Stomach (tissue), 9 donors: ENCODE results near the gene PPP1R3D. TPM values are rescaled to one million over a fixed set of nuclear protein-coding genes. Genes with fewer than 3 reads are reported as not detected.

ENCODE experiments used
- DNase-seq, 2 donors: peaks; one replicate each; pipeline versions ENCODE4 v3.0.0 to v3.0.0-alpha.2; 2013 to 2019
- H3K27ac ChIP-seq, 5 donors: fragments of 200-600 bp in 4 of 5; sonication (generic) in 4 of 5; one replicate each; pipeline ENCODE4 v1.5.1; 2013 to 2019; ENCODE audit warnings: mild to moderate bottlenecking in 1 of 5, moderate library complexity in 1 of 5
- H3K27me3 ChIP-seq, 3 donors: fragments of 200-600 bp; sonication (generic); one replicate each; pipeline ENCODE4 v1.5.1; 2017 to 2019; ENCODE audit warnings: mixed run types in 1 of 3
- H3K36me3 ChIP-seq, 4 donors: fragments of 200-600 bp; sonication (generic); 1 replicate in 3 of 4; 2 replicates in 1 of 4; pipeline ENCODE4 v1.5.1; 2016 to 2019
- H3K4me1 ChIP-seq, 4 donors: fragments of 200-600 bp; sonication (generic); one replicate each; pipeline ENCODE4 v1.5.1; 2016 to 2019
- H3K4me3 ChIP-seq, 4 donors: fragments of 200-600 bp; sonication (generic) in 3 of 4; one replicate each; pipeline ENCODE4 v1.5.1; 2016 to 2019; ENCODE audit warnings: mild to moderate bottlenecking in 1 of 4
- H3K9me3 ChIP-seq, 4 donors: fragments of 200-600 bp; sonication (generic); one replicate each; pipeline ENCODE4 v1.5.1; 2016 to 2019
- EP300 ChIP-seq: sonication (generic); formaldehyde crosslinking; IDR thresholded peaks from one replicate; pipeline ENCODE4 v1.6.1; 2017; ENCODE audit warnings: antibody characterized with exemption
- POLR2A ChIP-seq, 4 donors: fragments of 450-650 bp; IDR thresholded peaks; one replicate each; pipeline ENCODE4 v1.6.1; 2016; ENCODE audit warnings: antibody characterized with exemption in 4 of 4, control low read depth in 2 of 4, mild to moderate bottlenecking in 1 of 4, moderate library complexity in 1 of 4
- POLR2AphosphoS5 ChIP-seq, 3 donors: sonication (generic); formaldehyde crosslinking; IDR thresholded peaks; one replicate each; pipeline ENCODE4 v1.6.1; 2016; ENCODE audit warnings: antibody characterized with exemption in 3 of 3
- WGBS, 5 donors: extraction: QIAGEN DNeasy Blood & Tissue Kit in 3 of 5; methylation state at CpG; one replicate each; pipeline versions ENCODE4 v1.1.5 to v1.1.7; 2013 to 2018; 5-methylcytosine and 5-hydroxymethylcytosine counted together
- intact Hi-C: fragments of 100-400 bp; cut with DNase I; formaldehyde crosslinking; loops from one replicate; pipeline ENCODE4 v1.15.1; 2023; ENCODE audit warnings: low total_unique reads
- polyA plus RNA-seq, 3 donors: library from polyadenylated mRNA; stranded (reverse); fragments of 200-250 nt; gene quantifications; one replicate each; pipeline ENCODE4 v1.2.3, GENCODE V29; 2013
- total RNA-seq, 5 donors: library from RNA; depleted of rRNA; stranded (reverse); fragments of >200 nt; gene quantifications; one replicate each; pipeline versions ENCODE4 v1.1.0 to v1.2.3, GENCODE V29; 2014 to 2016
- TF ChIP-seq, protein P1 (sequence below), 7 experiments: fragments of 450-650 bp in 4 of 7; fragments of 200-600 bp in 3 of 7; sonication (generic) in 3 of 7; IDR thresholded peaks; one replicate each; pipeline ENCODE4 v1.5.1; 2016 to 2019; ENCODE audit warnings: antibody characterized with exemption in 7 of 7, control low read depth in 2 of 7, mild to moderate bottlenecking in 1 of 7
- donor health status: healthy with polysubstance abuse.
- donor health status: Bipolar disorder and iron deficiency.
- donor health status: healthy.

Gene PPP1R3D
- total and polyA plus RNA-seq, 8 donors: 0.58 to 7.1 (median 3.8) TPM

DNA sequence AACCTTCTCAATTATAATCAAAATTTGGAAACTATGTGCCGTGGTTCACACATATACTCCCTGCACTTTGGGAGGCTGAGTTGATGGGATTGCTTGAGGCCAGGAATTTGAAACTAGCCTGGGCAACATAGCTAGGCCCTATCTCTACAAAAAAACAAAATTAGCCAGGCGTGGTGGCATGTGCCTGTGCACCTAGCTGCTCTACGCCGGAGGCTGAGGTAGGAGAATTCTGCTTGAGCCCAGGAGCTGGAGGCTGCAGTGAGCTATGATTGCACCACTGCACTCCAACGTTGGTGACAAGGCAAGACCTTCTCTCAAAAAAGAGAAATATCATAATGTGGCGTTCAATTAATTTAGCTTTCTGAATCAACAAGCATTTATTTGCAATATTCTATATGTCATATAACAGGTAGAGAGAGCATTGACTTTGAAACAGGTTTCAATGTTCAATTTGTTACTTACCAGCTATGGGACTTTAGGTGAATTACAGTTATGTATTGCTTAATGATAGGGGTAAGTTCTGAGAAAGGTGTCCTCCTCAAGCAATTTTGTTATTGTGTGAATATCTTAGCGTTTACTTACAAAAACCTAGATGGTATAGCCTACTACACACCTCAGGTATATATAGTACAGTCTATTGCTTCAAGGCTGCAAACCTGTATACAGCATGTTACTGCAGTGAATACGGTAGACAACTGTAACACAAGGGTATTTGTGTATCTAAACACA lies 4.5 kb downstream of the PPP1R3D start:
- Histone ChIP-seq H3K36me3 (no peaks in the 10 kb centered on the region), H3K4me1 (peaks cover 30 to 83% (median 58%) of the 10 kb centered on the region in 4 donors), H3K4me3 (no peak overlapping the region), H3K27ac (peak overlapping the region in 1 of 5 donors; percentile 1), H3K9me3 (no peaks in the 10 kb centered on the region), H3K27me3 (no peaks in the 10 kb centered on the region)
- TF ChIP-seq POLR2A (IDR thresholded peaks at IDR 0.05): no peak
- TF ChIP-seq EP300: no peak
- no peak for TF ChIP-seq POLR2AphosphoS5 (IDR thresholded peaks at IDR 0.05)
- TF ChIP-seq, protein P1, sequence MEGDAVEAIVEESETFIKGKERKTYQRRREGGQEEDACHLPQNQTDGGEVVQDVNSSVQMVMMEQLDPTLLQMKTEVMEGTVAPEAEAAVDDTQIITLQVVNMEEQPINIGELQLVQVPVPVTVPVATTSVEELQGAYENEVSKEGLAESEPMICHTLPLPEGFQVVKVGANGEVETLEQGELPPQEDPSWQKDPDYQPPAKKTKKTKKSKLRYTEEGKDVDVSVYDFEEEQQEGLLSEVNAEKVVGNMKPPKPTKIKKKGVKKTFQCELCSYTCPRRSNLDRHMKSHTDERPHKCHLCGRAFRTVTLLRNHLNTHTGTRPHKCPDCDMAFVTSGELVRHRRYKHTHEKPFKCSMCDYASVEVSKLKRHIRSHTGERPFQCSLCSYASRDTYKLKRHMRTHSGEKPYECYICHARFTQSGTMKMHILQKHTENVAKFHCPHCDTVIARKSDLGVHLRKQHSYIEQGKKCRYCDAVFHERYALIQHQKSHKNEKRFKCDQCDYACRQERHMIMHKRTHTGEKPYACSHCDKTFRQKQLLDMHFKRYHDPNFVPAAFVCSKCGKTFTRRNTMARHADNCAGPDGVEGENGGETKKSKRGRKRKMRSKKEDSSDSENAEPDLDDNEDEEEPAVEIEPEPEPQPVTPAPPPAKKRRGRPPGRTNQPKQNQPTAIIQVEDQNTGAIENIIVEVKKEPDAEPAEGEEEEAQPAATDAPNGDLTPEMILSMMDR (IDR thresholded peaks at IDR 0.05): no peak
- WGBS, 5 donors: 88 to 92% (median 91%) methylated on average over 8 of the region's 8 CpGs
- DNase-seq: no peak
- intact Hi-C loops: no loop called here

DNA sequence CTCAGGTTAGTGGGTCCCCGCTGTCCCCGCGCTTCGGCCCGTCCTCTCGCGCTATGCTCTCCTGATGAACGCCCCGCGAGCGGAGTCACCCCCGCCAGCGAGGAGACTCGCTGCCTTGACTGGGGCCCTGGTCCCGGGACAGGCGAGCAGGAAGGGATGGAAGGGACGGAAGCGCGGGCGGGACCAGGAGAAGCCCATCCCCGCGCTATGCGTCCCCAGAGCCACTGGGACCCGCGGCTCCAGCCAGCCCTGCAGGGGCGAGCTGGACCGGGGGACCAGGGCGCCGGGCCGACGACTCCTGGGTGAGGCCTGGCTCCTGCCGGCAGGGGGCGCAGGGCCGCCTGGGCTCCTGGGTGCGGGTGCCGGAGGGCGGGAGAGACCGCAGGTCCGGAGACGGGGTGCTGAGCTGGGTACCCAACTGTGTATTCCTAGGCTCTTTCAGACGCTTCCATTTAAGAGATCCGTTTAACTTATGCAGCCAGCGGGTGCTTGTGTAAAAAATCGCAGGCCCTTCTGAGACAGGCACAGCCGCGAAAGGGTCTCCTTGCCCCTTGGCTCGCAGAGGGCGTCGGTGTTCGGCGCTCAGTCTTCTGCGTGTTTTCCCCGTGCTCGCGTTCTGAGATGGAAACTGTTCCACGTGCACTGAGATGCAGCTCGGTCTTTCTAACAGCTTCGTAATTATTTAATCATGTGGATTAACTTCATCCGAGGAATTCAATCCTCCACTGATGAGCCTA lies 6.1 kb downstream of the PPP1R3D start:
- intact Hi-C loops: no loop called here
- TF ChIP-seq EP300 (no peak), POLR2AphosphoS5 (IDR thresholded peaks at IDR 0.05) (peak in 2 of 3 donors; percentile 4 to 25), POLR2A (IDR thresholded peaks at IDR 0.05) (no peak)
- TF ChIP-seq, protein P1 (IDR thresholded peaks at IDR 0.05): peak in 5 of 7 experiments; percentile 67 to 97 (median 88)
- WGBS, 5 donors: 3 to 13% (median 4%) methylated on average over 18 to 59 of the region's 59 CpGs
- Histone ChIP-seq H3K27me3 (no peaks in the 10 kb centered on the region), H3K9me3 (no peaks in the 10 kb centered on the region), H3K4me3 (peak overlapping the region; percentile 62 to 78 (median 73)), H3K27ac (peak overlapping the region; percentile 70 to 92 (median 83)), H3K4me1 (peaks cover 25 to 78% (median 53%) of the 10 kb centered on the region in 4 donors), H3K36me3 (no peaks in the 10 kb centered on the region)
- peak; percentile 85 to 93 for DNase-seq

DNA sequence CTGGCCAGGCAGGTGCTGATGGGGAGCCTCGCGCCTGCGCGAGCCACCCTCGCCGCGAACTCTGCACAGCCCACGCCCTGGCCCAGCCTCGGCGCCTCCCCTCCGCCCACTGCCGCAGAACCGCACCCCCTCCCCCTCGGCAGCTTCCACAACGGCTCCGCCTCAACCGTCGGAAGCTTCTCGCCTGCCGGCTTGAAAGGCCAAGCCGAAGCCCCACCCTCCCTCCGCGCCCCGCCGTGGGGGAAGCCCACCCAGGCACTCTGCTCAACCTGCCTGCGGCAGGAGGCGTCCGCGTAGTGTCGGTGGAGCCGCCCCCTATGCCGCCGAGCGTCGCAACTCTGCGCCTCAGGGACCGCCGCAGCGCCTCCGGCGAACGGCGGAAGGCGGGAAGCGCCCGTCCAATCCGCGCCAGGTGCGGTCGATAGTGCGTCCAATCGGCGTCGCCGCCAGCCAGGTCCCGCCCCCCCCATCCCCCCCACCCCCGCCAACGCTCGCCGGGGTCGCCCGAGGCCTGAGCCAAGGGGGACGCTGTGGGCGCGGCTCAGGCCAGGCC lies 6.7 kb downstream of the PPP1R3D start, which contains the start of gene SYCP2:
Gene SYCP2 (minus strand): TSS at position 342 of the 553 bp plus-strand sequence. CDS start 11,224 bp downstream, outside the sequence.
- DNase-seq: peak; percentile 61 to 84
- Histone ChIP-seq H3K9me3 (no peaks in the 10 kb centered on the region), H3K27ac (peak within 1 kb of the TSS; percentile 75 to 92 (median 83)), H3K4me3 (peak within 1 kb of the TSS; percentile 62 to 78 (median 73)), H3K27me3 (no peaks in the 10 kb centered on the region), H3K36me3 (no peaks in the 10 kb centered on the region), H3K4me1 (peaks cover 18 to 72% (median 47%) of the 10 kb centered on the region in 4 donors)
- WGBS, 5 donors: 18 to 51% (median 27%) methylated on average over 17 to 65 of the region's 65 CpGs
- TF ChIP-seq POLR2AphosphoS5 (IDR thresholded peaks at IDR 0.05): no peak
- no peak for TF ChIP-seq EP300
- TF ChIP-seq POLR2A (IDR thresholded peaks at IDR 0.05): no peak
- TF ChIP-seq, protein P1 (IDR thresholded peaks at IDR 0.05): no peak
- intact Hi-C loops: no loop called here

DNA sequence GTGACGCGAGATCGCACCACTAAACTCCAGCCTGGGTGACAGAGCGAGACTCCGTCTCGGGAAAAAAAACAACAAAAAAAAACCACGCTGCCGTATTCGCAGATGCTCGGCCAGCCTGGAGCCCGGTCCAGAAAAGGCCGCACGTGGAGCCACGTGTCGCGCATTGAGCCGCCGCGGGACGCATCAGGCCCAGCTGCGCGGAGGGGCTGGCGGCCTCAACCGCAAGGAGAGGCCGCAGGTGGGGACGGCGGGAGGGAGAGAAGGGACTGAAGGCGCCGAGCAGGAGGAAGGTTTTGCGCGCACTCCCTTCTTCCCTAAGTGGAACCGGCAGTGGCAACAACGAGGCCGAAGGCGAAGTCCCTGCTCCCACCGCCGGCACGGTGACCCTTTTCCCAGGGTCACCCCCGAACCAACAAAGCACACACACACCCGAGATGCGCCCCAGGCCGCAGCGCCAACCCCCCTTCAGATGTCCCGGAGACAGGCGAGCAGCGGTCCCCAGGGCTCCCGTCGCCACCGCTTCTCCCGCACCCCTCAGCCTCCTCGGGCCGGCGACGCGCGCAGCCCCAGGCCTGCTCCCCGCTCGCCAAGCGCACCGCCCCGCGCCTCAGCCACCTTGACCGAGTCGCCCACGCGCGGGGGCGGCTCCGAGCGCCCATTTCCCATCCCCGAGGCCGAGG lies 7.3 kb downstream of the PPP1R3D start:
- H3K9me3 ChIP-seq: no peaks in the 10 kb centered on the region
- H3K27me3 ChIP-seq: no peaks in the 10 kb centered on the region
- H3K4me3 ChIP-seq: peak overlapping the region; percentile 62 to 78 (median 73)
- peaks cover 12 to 66% (median 41%) of the 10 kb centered on the region in 4 donors for H3K4me1 ChIP-seq
- WGBS, 5 donors: 87 to 92% (median 90%) methylated on average over 70 to 72 of the region's 72 CpGs
- no peak for DNase-seq
- TF ChIP-seq POLR2A (IDR thresholded peaks at IDR 0.05) (no peak), POLR2AphosphoS5 (IDR thresholded peaks at IDR 0.05) (no peak), EP300 (no peak)
- TF ChIP-seq, protein P1 (IDR thresholded peaks at IDR 0.05): no peak
- no peaks in the 10 kb centered on the region for H3K36me3 ChIP-seq
- intact Hi-C loops: no loop called here
- H3K27ac ChIP-seq: peak overlapping the region in 3 of 5 donors; percentile 71 to 90 (median 75)
